ENCODE results near the gene PPM1B. TPM values are rescaled to one million over a fixed set of nuclear protein-coding genes. Genes with fewer than 3 reads are reported as not detected.

The PPM1B gene
- total RNA-seq, 1 donor from 2014 or later: 32.2 TPM

DNA sequence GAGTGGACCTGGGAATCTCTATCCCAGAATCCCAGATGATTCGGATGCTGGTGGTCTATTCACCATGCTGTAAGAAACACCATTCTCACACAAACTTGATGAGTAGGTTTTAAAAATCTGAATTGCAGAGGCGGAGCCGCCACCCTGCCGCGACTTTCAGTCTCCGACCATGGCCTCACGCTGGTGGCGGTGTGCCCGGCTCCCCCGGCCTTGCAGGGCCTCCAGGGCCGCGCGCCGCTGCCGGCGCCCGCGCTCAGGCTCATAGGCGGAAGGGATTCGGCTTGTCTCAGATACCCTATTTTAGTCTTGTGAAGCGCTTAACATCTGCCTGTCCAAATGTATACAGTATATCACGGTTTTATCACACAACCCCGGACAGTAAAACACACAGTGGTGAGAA, 2.6 kb upstream of the PPM1B start:
- DNase-seq (ENCODE audit: extremely low spot score in 2 of 2): no peak
- no peaks in the 10 kb centered on the region for H3K9me3 ChIP-seq
- H3K27me3 ChIP-seq: no peaks in the 10 kb centered on the region
- H3K4me3 ChIP-seq: no peak overlapping the region
- TF ChIP-seq, protein P1, sequence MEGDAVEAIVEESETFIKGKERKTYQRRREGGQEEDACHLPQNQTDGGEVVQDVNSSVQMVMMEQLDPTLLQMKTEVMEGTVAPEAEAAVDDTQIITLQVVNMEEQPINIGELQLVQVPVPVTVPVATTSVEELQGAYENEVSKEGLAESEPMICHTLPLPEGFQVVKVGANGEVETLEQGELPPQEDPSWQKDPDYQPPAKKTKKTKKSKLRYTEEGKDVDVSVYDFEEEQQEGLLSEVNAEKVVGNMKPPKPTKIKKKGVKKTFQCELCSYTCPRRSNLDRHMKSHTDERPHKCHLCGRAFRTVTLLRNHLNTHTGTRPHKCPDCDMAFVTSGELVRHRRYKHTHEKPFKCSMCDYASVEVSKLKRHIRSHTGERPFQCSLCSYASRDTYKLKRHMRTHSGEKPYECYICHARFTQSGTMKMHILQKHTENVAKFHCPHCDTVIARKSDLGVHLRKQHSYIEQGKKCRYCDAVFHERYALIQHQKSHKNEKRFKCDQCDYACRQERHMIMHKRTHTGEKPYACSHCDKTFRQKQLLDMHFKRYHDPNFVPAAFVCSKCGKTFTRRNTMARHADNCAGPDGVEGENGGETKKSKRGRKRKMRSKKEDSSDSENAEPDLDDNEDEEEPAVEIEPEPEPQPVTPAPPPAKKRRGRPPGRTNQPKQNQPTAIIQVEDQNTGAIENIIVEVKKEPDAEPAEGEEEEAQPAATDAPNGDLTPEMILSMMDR (IDR thresholded peaks at IDR 0.05): no peak
- TF ChIP-seq POLR2AphosphoS5 (IDR thresholded peaks at IDR 0.05; ENCODE audit: insufficient read depth in 1 of 2, low read depth in 1 of 2): no peak
- no peak for TF ChIP-seq POLR2A (IDR thresholded peaks at IDR 0.05)
- H3K4me1 ChIP-seq: peaks cover 12% of the 10 kb centered on the region
- intact Hi-C loops (cut with DNase I): loop anchor here (5.0 kb wide), 1 partner anchor 196 kb away; the partner anchor contains the start of genes CAMKMT and PREPL
- H3K27ac ChIP-seq: no peak overlapping the region
- no peaks in the 10 kb centered on the region for H3K36me3 ChIP-seq

DNA sequence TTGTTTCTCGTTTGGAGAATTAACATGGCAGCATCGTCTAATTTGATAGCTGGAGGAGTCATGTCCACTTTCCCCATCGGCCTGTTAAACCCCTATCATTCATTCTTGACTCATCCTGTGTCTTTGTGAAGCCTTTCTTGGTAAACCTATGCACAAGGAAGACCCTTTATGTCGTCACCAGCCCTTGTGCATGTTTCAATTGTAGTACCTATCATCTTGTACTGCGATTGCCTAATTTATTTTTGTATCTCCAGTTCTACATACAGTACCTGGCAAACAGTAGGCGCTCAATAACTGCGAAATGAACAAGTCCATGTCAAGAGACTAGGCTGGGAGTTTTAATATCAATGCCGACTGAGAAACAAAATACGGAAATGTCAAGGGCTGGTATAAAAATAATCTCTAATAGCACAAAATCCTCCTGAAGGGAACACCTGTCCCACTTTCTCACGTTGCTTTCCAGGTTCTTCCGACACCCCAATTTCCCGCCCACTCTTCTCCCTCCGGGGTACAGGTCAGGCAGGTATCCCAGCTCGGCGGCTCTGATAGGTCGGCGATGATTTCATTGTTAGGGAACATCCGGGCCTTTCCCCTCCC, 1.3 kb upstream of the PPM1B start:
- H3K36me3 ChIP-seq: no peaks in the 10 kb centered on the region
- H3K4me3 ChIP-seq: peak overlapping the region; percentile 47 to 74
- TF ChIP-seq POLR2A (IDR thresholded peaks at IDR 0.05) (no peak), POLR2AphosphoS5 (IDR thresholded peaks at IDR 0.05; ENCODE audit: insufficient read depth in 1 of 2, low read depth in 1 of 2) (no peak)
- TF ChIP-seq, protein P1 (IDR thresholded peaks at IDR 0.05): no peak
- H3K4me1 ChIP-seq: peaks cover 25% of the 10 kb centered on the region
- H3K27ac ChIP-seq: peak overlapping the region; percentile 96
- H3K27me3 ChIP-seq: no peaks in the 10 kb centered on the region
- H3K9me3 ChIP-seq: no peaks in the 10 kb centered on the region
- DNase-seq (ENCODE audit: extremely low spot score in 2 of 2): no peak
- intact Hi-C loops (cut with DNase I): loop anchor here (5.0 kb wide), 1 partner anchor 195 kb away; the partner anchor contains the start of genes CAMKMT and PREPL

DNA sequence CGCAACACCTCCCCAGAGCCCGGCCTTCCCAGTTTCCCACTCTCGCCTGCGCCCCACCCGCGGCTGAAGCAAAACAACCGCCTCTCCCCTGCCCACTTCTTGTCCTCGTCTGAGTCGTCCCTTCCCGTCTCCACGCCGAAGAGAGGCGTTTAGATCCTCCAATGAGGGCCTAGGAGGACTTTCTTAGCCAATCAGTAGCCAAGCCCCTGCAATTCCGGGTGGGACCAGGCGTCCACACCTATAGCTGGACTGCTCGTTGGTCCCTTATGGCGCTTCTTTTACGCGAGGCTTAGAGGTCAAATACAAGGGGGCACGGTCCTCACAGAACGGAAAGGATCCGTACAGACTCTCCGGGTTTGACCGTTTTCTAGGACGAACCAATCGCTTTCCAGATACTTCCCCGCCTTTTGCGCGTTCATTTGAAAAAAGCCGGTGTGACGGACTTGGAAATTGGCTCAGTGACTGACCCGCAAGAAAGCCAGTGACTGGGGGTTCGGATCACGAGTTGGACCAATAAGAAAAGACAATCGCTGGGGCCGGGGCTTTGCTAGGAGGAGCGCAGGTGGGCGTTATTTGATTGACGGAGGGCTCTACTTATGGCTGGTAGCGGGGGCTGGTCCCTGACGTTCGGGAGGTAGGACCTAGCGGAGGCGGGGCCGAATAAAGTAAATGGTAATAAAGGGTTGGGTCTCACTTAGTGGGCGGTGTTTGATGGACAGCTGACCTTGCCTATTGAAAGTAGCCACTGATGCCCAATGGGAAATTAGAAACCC, 581 bp upstream of the PPM1B start:
- TF ChIP-seq POLR2A (IDR thresholded peaks at IDR 0.05): peak in 1 of 2 donors; percentile 25
- TF ChIP-seq POLR2AphosphoS5 (IDR thresholded peaks at IDR 0.05; ENCODE audit: insufficient read depth in 1 of 2, low read depth in 1 of 2): peak; percentile 79 to 86
- TF ChIP-seq, protein P1 (IDR thresholded peaks at IDR 0.05): no peak
- Histone ChIP-seq H3K27me3 (no peaks in the 10 kb centered on the region), H3K4me3 (peak overlapping the region; percentile 47 to 74), H3K4me1 (peaks cover 32% of the 10 kb centered on the region), H3K27ac (peak overlapping the region; percentile 96), H3K36me3 (no peaks in the 10 kb centered on the region), H3K9me3 (no peaks in the 10 kb centered on the region)
- DNase-seq (ENCODE audit: extremely low spot score in 2 of 2): peak; percentile 99 to 100
- intact Hi-C loops (cut with DNase I): loop anchor here (5.0 kb wide), 1 partner anchor 194 kb away; the partner anchor contains the start of genes CAMKMT and PREPL

DNA sequence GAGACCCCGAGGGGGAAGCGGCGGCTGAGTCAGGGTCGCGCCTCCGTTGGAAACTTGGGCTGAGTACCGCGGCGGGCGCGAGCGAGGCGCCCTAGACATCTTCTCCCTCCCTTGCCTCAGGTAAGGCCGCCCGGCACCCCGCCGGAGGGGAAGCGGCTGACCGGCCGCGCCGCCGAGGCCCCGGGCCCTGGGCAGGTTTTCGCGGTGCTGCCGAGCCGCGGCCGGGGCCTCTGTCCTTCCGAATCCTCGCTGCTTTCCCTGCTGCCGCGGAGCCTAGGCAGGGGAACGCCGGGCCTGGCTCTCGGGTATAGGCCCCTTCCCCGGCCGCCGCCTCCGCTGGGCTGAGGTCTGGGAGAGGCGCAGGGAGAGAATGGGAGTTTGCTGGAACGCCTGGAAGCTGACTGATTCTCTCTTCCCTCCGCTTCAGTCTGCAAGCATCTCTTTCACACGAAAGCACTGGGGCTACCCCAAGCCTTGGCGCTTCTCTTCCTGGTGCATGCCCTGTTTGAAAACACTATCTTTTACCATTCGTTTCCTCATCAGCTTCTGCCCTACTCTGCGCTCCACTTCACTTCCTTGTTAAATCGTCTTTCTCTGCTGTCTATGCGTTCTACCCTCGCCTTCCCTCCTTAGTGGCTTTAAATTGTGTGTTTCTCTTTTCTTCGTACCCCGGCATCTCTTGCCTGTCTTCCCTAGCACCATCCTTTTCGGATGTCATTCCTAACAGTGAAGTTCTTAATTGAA, 652 bp downstream of the PPM1B start:
- intact Hi-C loops (cut with DNase I): loop anchor here (5.0 kb wide), 1 partner anchor 193 kb away; the partner anchor contains the start of genes CAMKMT and PREPL
- Histone ChIP-seq H3K27ac (peak overlapping the region; percentile 94), H3K36me3 (no peaks in the 10 kb centered on the region), H3K4me1 (peaks cover 42% of the 10 kb centered on the region), H3K9me3 (no peaks in the 10 kb centered on the region), H3K4me3 (peak overlapping the region; percentile 74 to 88), H3K27me3 (no peaks in the 10 kb centered on the region)
- TF ChIP-seq POLR2A (IDR thresholded peaks at IDR 0.05) (no peak), POLR2AphosphoS5 (IDR thresholded peaks at IDR 0.05; ENCODE audit: insufficient read depth in 1 of 2, low read depth in 1 of 2) (no peak)
- TF ChIP-seq, protein P1 (IDR thresholded peaks at IDR 0.05): no peak
- DNase-seq (ENCODE audit: extremely low spot score in 2 of 2): no peak
